GM12878 (cell line): ENCODE data around the gene TTLL6. TPM values are rescaled to one million over a fixed set of nuclear protein-coding genes. Genes with fewer than 3 reads are reported as not detected.

ENCODE experiments used
- ATAC-seq: fragments of 200-7000 bp; cut with Tn5 transposase; 3 replicates; pipeline ENCODE4 v1.9.1; 2020; ENCODE audit warnings: mild to moderate bottlenecking, moderate library complexity
- BruUV-seq: library from RNA; stranded (reverse); fragments of 400-500 nt; replicated peaks from 2 replicates; lab custom pipeline; 2021; lab: Mats Ljungman, UMichigan
- CTCF ChIA-PET: fragments of 300-600 bp; sonication (Branson Sonifier 250); formaldehyde crosslinking; extraction: SDS; loops from one replicate; lab custom pipeline; 2021; ENCODE audit warnings: inconsistent platforms; lab: Yijun Ruan, JAX
- POLR2A ChIA-PET: fragments of 350-600 bp; formaldehyde crosslinking; extraction: SDS; loops from one replicate; lab custom pipeline; 2021; ENCODE audit warnings: inconsistent platforms; lab: Charles Lee
- RAD21 ChIA-PET: fragments of 300-600 bp; sonication (Branson Sonifier 250); formaldehyde crosslinking; loops from one replicate; lab custom pipeline; 2023; ENCODE audit warnings: antibody characterized with exemption; ENCODE audit not compliant: unreplicated experiment; lab: Charles Lee
- SMC1A ChIA-PET: fragments of 300-600 bp; sonication (Branson Sonifier 250); formaldehyde crosslinking; loops from one replicate; lab custom pipeline; 2023; ENCODE audit not compliant: unreplicated experiment, uncharacterized antibody; lab: Charles Lee
- DNase-seq: peaks from one replicate; pipeline ENCODE4 v3.0.0-alpha.2; 2011; ENCODE audit warnings: low read depth, low spot score
- FAIRE-seq: peaks from 3 replicates; lab custom pipeline; 2011; peaks lifted over from hg19 to GRCh38; lab: Jason Lieb, UNC
- H2AFZ ChIP-seq: 2 replicates; pipeline ENCODE4 v1.6.0; 2011; ENCODE audit warnings: low read depth, low read length, control low read depth; ENCODE audit not compliant: control insufficient read depth
- H3K27ac ChIP-seq: 2 replicates; pipeline ENCODE4 v1.5.1; 2011; ENCODE audit warnings: control low read depth; ENCODE audit not compliant: control insufficient read depth, insufficient read depth
- H3K27me3 ChIP-seq, 2 experiments: replicated peaks in 1 of 2; 2 replicates each; pipeline versions ENCODE4 v1.6.0 to v1.6.1; 2011; ENCODE audit warnings: low read length in 1 of 2; ENCODE audit not compliant: control insufficient read depth in 2 of 2, insufficient read depth in 2 of 2
- H3K36me3 ChIP-seq, 2 experiments: 2 replicates each; pipeline ENCODE4 v1.5.1; 2011; ENCODE audit warnings: low read length in 1 of 2; ENCODE audit not compliant: control insufficient read depth in 2 of 2, insufficient read depth in 2 of 2
- H3K4me1 ChIP-seq: 2 replicates; pipeline ENCODE4 v1.6.1; 2011; ENCODE audit warnings: mild to moderate bottlenecking, low read length, moderate library complexity, mixed read lengths; ENCODE audit not compliant: control insufficient read depth, insufficient read depth
- H3K4me2 ChIP-seq: 2 replicates; pipeline ENCODE4 v1.6.0; 2011; ENCODE audit warnings: control low read depth; ENCODE audit not compliant: control insufficient read depth, insufficient read depth
- H3K4me3 ChIP-seq: fragments of 200-600 bp; sonication (generic); 2 replicates; pipeline ENCODE4 v1.5.1; 2016
- H3K79me2 ChIP-seq: 2 replicates; pipeline ENCODE4 v1.6.0; 2011; ENCODE audit warnings: low read length; ENCODE audit not compliant: control insufficient read depth, insufficient read depth
- H3K9ac ChIP-seq: 2 replicates; pipeline ENCODE4 v1.8.0; 2011; ENCODE audit warnings: low read length, control low read depth, mixed read lengths; ENCODE audit not compliant: control insufficient read depth, insufficient read depth
- H3K9me3 ChIP-seq: replicated peaks from 3 replicates; pipeline ENCODE4 v1.5.1; 2011; ENCODE audit warnings: mild to moderate bottlenecking, low read length; ENCODE audit not compliant: control insufficient read depth, insufficient read depth
- H4K20me1 ChIP-seq: 2 replicates; pipeline ENCODE4 v1.6.0; 2011; ENCODE audit not compliant: control insufficient read depth, insufficient read depth
- GATAD2B ChIP-seq: fragments of 450-650 bp; conservative IDR thresholded peaks from 2 replicates; pipeline ENCODE4 v1.6.1; 2017; ENCODE audit warnings: low read depth, mild to moderate bottlenecking, moderate library complexity
- RAD51 ChIP-seq: fragments of 450-650 bp; IDR thresholded peaks from 2 replicates; pipeline ENCODE4 v1.6.1; 2016; ENCODE audit warnings: moderate library complexity, mild to moderate bottlenecking, inconsistent platforms
- SKIL ChIP-seq: fragments of 450-650 bp; IDR thresholded peaks from 2 replicates; pipeline ENCODE4 v1.6.1; 2017; ENCODE audit warnings: mild to moderate bottlenecking, low read depth, inconsistent platforms; ENCODE audit not compliant: poor library complexity, severe bottlenecking
- WGBS: methylation state at CpG from one replicate; pipeline ENCODE4 v1.1.6; 2016; ENCODE audit warnings: low lambda C conversion rate; ENCODE audit not compliant: insufficient replicate concordance, insufficient coverage; ENCODE audit errors: missing lambda C conversion rate; 5-methylcytosine and 5-hydroxymethylcytosine counted together
- in situ Hi-C: fragments of 300-500 bp; cut with MboI; formaldehyde crosslinking; loops from 9 replicates; pipeline ENCODE4 v1.14.3; 2018; ENCODE audit warnings: mixed read lengths
- intact Hi-C: fragments of 100-400 bp; cut with micrococcal nuclease; formaldehyde crosslinking; loops from one replicate; pipeline ENCODE4 v1.14.2; 2022; ENCODE audit not compliant: unreplicated experiment
- polyA plus RNA-seq, 11 experiments: library from polyadenylated mRNA; depleted of rRNA in 4 of 11; unstranded in 6 of 11; stranded (reverse) in 5 of 11; fragments of >200 nt; fragmentation: Nextera tagmentation in 4 of 11; fragmentation: Illumina TruSeq in 1 of 11; extraction: Ambion mirVana in 4 of 11; extraction: Trizol in 1 of 11; gene quantifications; 1 replicate in 1 of 11; 2 replicates in 10 of 11; pipeline versions ENCODE4 v1.2.1 to v1.2.3, GENCODE V29; 2011 to 2016; ENCODE audit warnings: inconsistent platforms in 2 of 11, missing spikeins in 2 of 11, low read depth in 1 of 11
- total RNA-seq, 4 experiments: library from RNA; depleted of rRNA in 3 of 4; stranded (reverse); fragments of >200 nt in 3 of 4; fragmentation: Illumina TruSeq in 1 of 4; extraction: Trizol in 1 of 4; gene quantifications; 2 replicates each; pipeline versions ENCODE4 v1.2.1 to v1.2.3, GENCODE V29; 2013 to 2021
- TF ChIP-seq, protein P1 (sequence below): fragments of 450-650 bp; conservative IDR thresholded peaks from 2 replicates; pipeline ENCODE4 v1.6.1; 2017; ENCODE audit warnings: mild to moderate bottlenecking, moderate library complexity

The TTLL6 gene
- total and polyA plus RNA-seq, 10 of the 15 experiments (the other 5 are each of a cell fraction or from before 2014, with no cell fraction given): 0.06 to 0.36 (median 0.13) TPM; not detected in 4

- no peak overlapping the region for H3K27ac ChIP-seq
- no peak for FAIRE-seq
- H3K4me1 ChIP-seq: no peaks in the 10 kb centered on the region
- H3K27me3 ChIP-seq: peaks cover 28 to 44% of the 10 kb centered on the region in 2 experiments
- H3K79me2 ChIP-seq: no peaks in the 10 kb centered on the region
- TF ChIP-seq SKIL: no peak
- TF ChIP-seq RAD51: no peak
- TF ChIP-seq, protein P1, sequence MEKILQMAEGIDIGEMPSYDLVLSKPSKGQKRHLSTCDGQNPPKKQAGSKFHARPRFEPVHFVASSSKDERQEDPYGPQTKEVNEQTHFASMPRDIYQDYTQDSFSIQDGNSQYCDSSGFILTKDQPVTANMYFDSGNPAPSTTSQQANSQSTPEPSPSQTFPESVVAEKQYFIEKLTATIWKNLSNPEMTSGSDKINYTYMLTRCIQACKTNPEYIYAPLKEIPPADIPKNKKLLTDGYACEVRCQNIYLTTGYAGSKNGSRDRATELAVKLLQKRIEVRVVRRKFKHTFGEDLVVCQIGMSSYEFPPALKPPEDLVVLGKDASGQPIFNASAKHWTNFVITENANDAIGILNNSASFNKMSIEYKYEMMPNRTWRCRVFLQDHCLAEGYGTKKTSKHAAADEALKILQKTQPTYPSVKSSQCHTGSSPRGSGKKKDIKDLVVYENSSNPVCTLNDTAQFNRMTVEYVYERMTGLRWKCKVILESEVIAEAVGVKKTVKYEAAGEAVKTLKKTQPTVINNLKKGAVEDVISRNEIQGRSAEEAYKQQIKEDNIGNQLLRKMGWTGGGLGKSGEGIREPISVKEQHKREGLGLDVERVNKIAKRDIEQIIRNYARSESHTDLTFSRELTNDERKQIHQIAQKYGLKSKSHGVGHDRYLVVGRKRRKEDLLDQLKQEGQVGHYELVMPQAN: no peak
- no peak for TF ChIP-seq GATAD2B
- TF ChIP-seq, all 136 proteins: peak for 0
- WGBS: 14% methylated on average over 19 of the region's 19 CpGs
- intact Hi-C loops (no loop called here), in situ Hi-C loops (loop anchor here (5.0 kb wide), 1 partner anchor 153 kb away; no protein-coding TSS in a partner anchor)
- no peak for DNase-seq
- POLR2A ChIA-PET: no interaction called here
- SMC1A ChIA-PET: no interaction called here
- Histone ChIP-seq H2AFZ (no peak overlapping the region), H3K9me3 (no peaks in the 10 kb centered on the region), H3K4me2 (no peak overlapping the region), H3K36me3 (no peaks in the 10 kb centered on the region), H3K4me3 (no peak overlapping the region), H3K9ac (no peak overlapping the region), H4K20me1 (no peaks in the 10 kb centered on the region)
- CTCF ChIA-PET: interaction anchor here (1.3 kb wide), 1 partner anchor 149 kb away, joined by 3 read pairs; no protein-coding TSS in a partner anchor
- RAD21 ChIA-PET: interaction anchor here (1.2 kb wide), 1 partner anchor 150 kb away, joined by 5 read pairs; no protein-coding TSS in a partner anchor
- ATAC-seq: no peak
- BruUV-seq: no TSS peak
These were observed 87.4 kb downstream of the TTLL6 start for GRCh38 chr17:48729335-48730239.
